ENCODE measurements around the gene VILL. TPM values are rescaled to one million over a fixed set of nuclear protein-coding genes. Genes with fewer than 3 reads are reported as not detected.
A peak's percentile ranks its signal among the peaks of the same experiment; 100 is the strongest.

VILL gene
- total and polyA plus RNA-seq, 4 donors, result 0.88 to 3.5 (median 1.6) TPM

- H3K27me3 ChIP-seq (ENCODE audit: control insufficient read depth in 4 of 4, insufficient read depth in 4 of 4, low read length in 3 of 4), result no peaks in the 10 kb centered on the region
- H3K9me3 ChIP-seq (ENCODE audit: control insufficient read depth in 4 of 4, low read length in 3 of 4), result no peaks in the 10 kb centered on the region
- TF ChIP-seq SP1 (IDR thresholded peaks at IDR 0.05), result peak; percentile 79
- no peak for TF ChIP-seq CTCF (IDR thresholded peaks at IDR 0.05; ENCODE audit: low read depth, low read length, missing input control)
- TF ChIP-seq TAF1 (conservative IDR thresholded peaks at IDR 0.05), result peak; percentile 65
- peak; percentile 9 for TF ChIP-seq NR2F2 (IDR thresholded peaks at IDR 0.05)
- TF ChIP-seq MAX (IDR thresholded peaks at IDR 0.05), result peak; percentile 71
- peak; percentile 57 for TF ChIP-seq FOXA1 (IDR thresholded peaks at IDR 0.05)
- TF ChIP-seq REST (IDR thresholded peaks at IDR 0.05), result peak; percentile 30
- peak; percentile 49 to 69 for TF ChIP-seq RXRA (IDR thresholded peaks at IDR 0.05)
- TF ChIP-seq ZBTB33 (IDR thresholded peaks at IDR 0.05), result no peak
- peak; percentile 42 to 46 for TF ChIP-seq RAD21 (IDR thresholded peaks at IDR 0.05)
- peak; percentile 2 to 58 for TF ChIP-seq JUND (IDR thresholded peaks at IDR 0.05)
- peak; percentile 75 for TF ChIP-seq YY1 (IDR thresholded peaks at IDR 0.05)
- peak in 1 of 2 donors; percentile 54 for TF ChIP-seq EGR1 (IDR thresholded peaks at IDR 0.05; ENCODE audit: low read depth in 2 of 2)
- TF ChIP-seq GABPA (IDR thresholded peaks at IDR 0.05 in 1 of 2, conservative IDR thresholded peaks at IDR 0.05 in 1 of 2), result no peak
- TF ChIP-seq HNF4A (conservative IDR thresholded peaks at IDR 0.05), result peak; percentile 51 to 65
- no peak for TF ChIP-seq ATF3 (IDR thresholded peaks at IDR 0.05)
- TF ChIP-seq HNF4G (IDR thresholded peaks at IDR 0.05), result no peak
- peak; percentile 62 for TF ChIP-seq FOXA2 (IDR thresholded peaks at IDR 0.05)
- peak overlapping the region in 1 of 2 donors; percentile 89 for H3K9ac ChIP-seq (ENCODE audit: low read depth in 1 of 2, low read length in 2 of 2)
- H3K27ac ChIP-seq (ENCODE audit: low read depth in 1 of 2, low read length in 2 of 2), result peak overlapping the region; percentile 90 to 98
- no peak overlapping the region for H3K4me3 ChIP-seq (ENCODE audit: low read depth in 1 of 3, low read length in 3 of 3)
- 32% methylated on average over 1 of the region's 1 CpG for WGBS
- no peaks in the 10 kb centered on the region for H3K36me3 ChIP-seq (ENCODE audit: control insufficient read depth in 4 of 4, insufficient read depth in 3 of 4, low read depth in 1 of 4, low read length in 3 of 4)
- peaks cover 10 to 50% (median 41%) of the 10 kb centered on the region in 4 donors for H3K4me1 ChIP-seq (ENCODE audit: control insufficient read depth in 4 of 4, insufficient read depth in 4 of 4, low read length in 3 of 4)
- no peak for DNase-seq (ENCODE audit: low spot score)
Observed at GRCh38 chr3:37964716-37965115, 25.9 kb upstream of the VILL start.

Measured in liver (tissue), 9 donors.